Pancreas (tissue), 10 donors: ENCODE measurements around the gene ARHGDIB. TPM values are rescaled to one million over a fixed set of nuclear protein-coding genes. Genes with fewer than 3 reads are reported as not detected.
A peak's percentile ranks its signal among the peaks of the same experiment; 100 is the strongest.

Experiments
- ATAC-seq, 4 donors: fragments of 200-7000 bp; cut with Tn5 transposase; one replicate each; pipeline versions ENCODE4 v1.8.0 to v1.9.1; 2020; ENCODE audit warnings: mild to moderate bottlenecking in 4 of 4, moderate library complexity in 4 of 4
- DNase-seq, 6 donors: peaks; one replicate each; pipeline ENCODE4 v3.0.0-alpha.2; 2020
- FAIRE-seq: peaks from 2 replicates; lab custom pipeline; 2012; peaks lifted over from hg19 to GRCh38; lab: Jason Lieb, UNC
- H3K27ac ChIP-seq, 4 donors: fragments of 200-600 bp; sonication (generic); 1 replicate in 3 of 4; 2 replicates in 1 of 4; pipeline versions ENCODE4 v1.5.0 to v1.8.0; 2020
- H3K27me3 ChIP-seq, 4 donors: fragments of 200-600 bp; one replicate each; pipeline ENCODE4 v1.8.0; 2021
- H3K36me3 ChIP-seq, 3 donors: fragments of 200-600 bp; sonication (generic) in 1 of 3; one replicate each; pipeline versions ENCODE4 v1.5.0 to v1.8.0; 2020 to 2021
- H3K4me1 ChIP-seq, 3 donors: fragments of 200-600 bp; one replicate each; pipeline ENCODE4 v1.8.0; 2021
- H3K4me3 ChIP-seq, 4 donors: fragments of 200-600 bp; sonication (generic) in 2 of 4; one replicate each; pipeline versions ENCODE4 v1.5.0 to v1.8.0; 2020 to 2021
- H3K9me3 ChIP-seq, 4 donors: fragments of 200-600 bp; one replicate each; pipeline ENCODE4 v1.8.0; 2021
- WGBS, 2 donors: extraction: QIAGEN DNeasy Blood & Tissue Kit; methylation state at CpG; one replicate each; pipeline ENCODE4 v1.1.7; 2013; 5-methylcytosine and 5-hydroxymethylcytosine counted together
- intact Hi-C, 3 donors: fragments of 100-400 bp; cut with DNase I; formaldehyde crosslinking; loops; one replicate each; pipeline versions ENCODE4 v1.11.1 to v1.14.2; 2022
- polyA plus RNA-seq, 2 donors: library from polyadenylated mRNA; stranded (reverse); fragments of 200-250 nt; gene quantifications; one replicate each; pipeline ENCODE4 v1.2.3, GENCODE V29; 2013
- total RNA-seq, 6 donors: library from RNA; stranded (reverse); fragmentation: NEBNext Ultra II Directional in 4 of 6; extraction: Animal tissue kit (Norgen Biotek cat#: 25700) in 4 of 6; gene quantifications; one replicate each; pipeline versions ENCODE4 v1.2.1 to v1.2.4, GENCODE V29; 2021 to 2023
- TF ChIP-seq, protein P1 (sequence below), 4 donors: fragments of 200-600 bp; sonication (generic) in 3 of 4; IDR thresholded peaks; one replicate each; pipeline versions ENCODE4 v1.5.0 to v1.8.0; 2021; ENCODE audit warnings: antibody characterized with exemption in 4 of 4
- donor health status: healthy with polysubstance abuse.
- donor health status: DM: no; HTN: no; CAD: no; lungs with moderate emphysema.
- donor health status: DM: no; HTN: no; CAD: no.
- donor health status: control.
- donor health status: control.
- donor health status: Bipolar disorder and iron deficiency.
- donor health status: DM: yes; HTN: yes; CAD: no.
- donor health status: DM: no; HTN: no; CAD: no.
- donor health status: DM: no; HTN: no; CAD: no.
- donor health status: DM: yes; HTN: yes; CAD: no.

ARHGDIB gene
- total and polyA plus RNA-seq, 8 donors, result 5.8 to 54.8 (median 23.4) TPM

DNA sequence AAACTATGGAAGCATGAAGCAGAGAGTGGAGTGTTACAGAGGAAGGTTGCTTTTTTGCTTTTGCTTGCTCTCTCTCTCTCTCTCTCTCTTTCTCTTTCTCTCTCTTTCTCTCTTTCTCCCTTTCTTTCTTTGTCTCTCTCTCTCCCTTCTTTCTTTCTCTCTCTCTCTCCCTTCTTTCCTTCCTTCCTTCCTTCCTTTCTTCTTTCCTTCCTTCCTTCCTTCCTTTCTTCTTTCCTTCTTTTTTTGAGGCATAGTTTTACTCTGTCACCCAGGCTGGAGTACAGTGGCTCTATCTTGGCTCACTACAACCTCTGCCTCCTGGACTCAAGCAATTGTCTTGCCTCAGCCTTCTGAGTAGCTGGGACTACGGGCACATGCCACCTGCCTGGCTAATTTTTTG is 7.6 kb downstream of the ARHGDIB start:
- no peak overlapping the region for H3K27ac ChIP-seq
- intact Hi-C loops, result no loop called here
- no peak for ATAC-seq

DNA sequence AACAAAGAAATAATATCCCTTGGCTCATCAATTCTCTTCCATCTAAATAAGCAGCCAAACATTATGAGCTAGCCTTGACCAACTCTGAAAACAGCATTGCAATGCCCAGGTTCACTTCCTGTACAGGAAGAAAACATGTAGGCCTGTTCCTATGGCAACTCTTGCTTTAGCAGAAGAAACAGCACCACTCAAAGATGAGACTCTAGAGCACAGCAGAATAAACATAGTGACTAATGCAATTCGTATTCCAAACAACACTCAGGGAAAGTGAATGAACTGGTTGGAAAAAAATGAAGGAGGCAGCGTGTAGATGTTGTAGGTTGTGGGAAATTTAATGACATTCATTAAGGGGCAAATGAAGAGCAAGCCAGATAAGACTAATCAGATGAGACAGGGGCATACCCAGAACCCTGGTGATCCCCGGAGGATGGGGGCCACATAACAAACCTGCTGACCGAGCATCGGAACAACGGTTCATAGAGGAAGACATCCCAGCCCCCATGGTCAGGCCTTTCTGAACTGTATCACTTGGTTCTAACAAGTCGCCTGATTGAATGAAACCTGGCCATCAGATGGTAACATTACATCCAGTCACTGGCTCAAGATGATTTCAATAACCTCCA is 9.0 kb downstream of the ARHGDIB start:
- intact Hi-C loops, result no loop called here
- Histone ChIP-seq H3K4me3 (no peak overlapping the region), H3K9me3 (no peaks in the 10 kb centered on the region), H3K27ac (peak overlapping the region in 2 of 4 donors; percentile 39 to 44), H3K36me3 (no peaks in the 10 kb centered on the region), H3K4me1 (peaks cover 5 to 28% (median 13%) of the 10 kb centered on the region in 3 donors), H3K27me3 (no peaks in the 10 kb centered on the region)
- WGBS, 2 donors, result 82% methylated on average over 7 of the region's 7 CpGs
- TF ChIP-seq, protein P1, sequence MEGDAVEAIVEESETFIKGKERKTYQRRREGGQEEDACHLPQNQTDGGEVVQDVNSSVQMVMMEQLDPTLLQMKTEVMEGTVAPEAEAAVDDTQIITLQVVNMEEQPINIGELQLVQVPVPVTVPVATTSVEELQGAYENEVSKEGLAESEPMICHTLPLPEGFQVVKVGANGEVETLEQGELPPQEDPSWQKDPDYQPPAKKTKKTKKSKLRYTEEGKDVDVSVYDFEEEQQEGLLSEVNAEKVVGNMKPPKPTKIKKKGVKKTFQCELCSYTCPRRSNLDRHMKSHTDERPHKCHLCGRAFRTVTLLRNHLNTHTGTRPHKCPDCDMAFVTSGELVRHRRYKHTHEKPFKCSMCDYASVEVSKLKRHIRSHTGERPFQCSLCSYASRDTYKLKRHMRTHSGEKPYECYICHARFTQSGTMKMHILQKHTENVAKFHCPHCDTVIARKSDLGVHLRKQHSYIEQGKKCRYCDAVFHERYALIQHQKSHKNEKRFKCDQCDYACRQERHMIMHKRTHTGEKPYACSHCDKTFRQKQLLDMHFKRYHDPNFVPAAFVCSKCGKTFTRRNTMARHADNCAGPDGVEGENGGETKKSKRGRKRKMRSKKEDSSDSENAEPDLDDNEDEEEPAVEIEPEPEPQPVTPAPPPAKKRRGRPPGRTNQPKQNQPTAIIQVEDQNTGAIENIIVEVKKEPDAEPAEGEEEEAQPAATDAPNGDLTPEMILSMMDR (IDR thresholded peaks at IDR 0.05), result no peak
- peak; percentile 32 for FAIRE-seq
- no peak for DNase-seq
- peak in 3 of 4 donors; percentile 64 to 77 (median 69) for ATAC-seq

More for the DNA sequence above, 7.6 kb downstream of the ARHGDIB start:
- TF ChIP-seq, protein P1 (IDR thresholded peaks at IDR 0.05), result no peak
- H3K4me1 ChIP-seq, result peaks cover 0 to 21% (median 3%) of the 10 kb centered on the region in 3 donors
- no peaks in the 10 kb centered on the region for H3K36me3 ChIP-seq
- no peaks in the 10 kb centered on the region for H3K9me3 ChIP-seq
- FAIRE-seq (no peak), DNase-seq (no peak)
- WGBS, 2 donors, result 93 to 95% methylated on average over 1 of the region's 1 CpG
- no peak overlapping the region for H3K4me3 ChIP-seq
- no peaks in the 10 kb centered on the region for H3K27me3 ChIP-seq

DNA sequence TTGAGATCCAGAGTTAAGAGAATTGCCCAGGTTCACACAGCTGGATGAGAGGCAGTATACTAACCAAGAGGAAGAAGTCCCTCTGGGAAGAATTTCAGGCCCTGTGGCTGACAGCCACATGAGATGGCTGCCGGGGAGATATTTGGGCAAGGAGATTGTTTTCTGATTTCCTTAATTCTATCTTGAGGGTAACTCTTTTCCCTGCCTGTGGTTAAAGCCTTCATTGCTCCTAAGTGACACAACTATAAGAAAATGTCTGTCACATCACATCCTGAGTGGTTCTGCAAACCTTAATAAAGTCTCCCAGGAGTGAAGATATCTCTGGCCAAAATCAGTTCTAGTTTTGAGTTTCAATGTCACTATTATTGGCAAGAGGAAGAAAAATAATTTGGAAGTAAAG is 9.6 kb downstream of the ARHGDIB start:
- no peak for FAIRE-seq
- no peak for ATAC-seq
- WGBS, 2 donors, result 70 to 71% methylated on average over 1 of the region's 1 CpG
- Histone ChIP-seq H3K27ac (peak overlapping the region in 2 of 4 donors; percentile 39 to 44), H3K9me3 (no peaks in the 10 kb centered on the region), H3K4me1 (peaks cover 9 to 28% (median 13%) of the 10 kb centered on the region in 3 donors), H3K27me3 (no peaks in the 10 kb centered on the region), H3K4me3 (no peak overlapping the region), H3K36me3 (no peaks in the 10 kb centered on the region)
- no peak for DNase-seq
- intact Hi-C loops, result no loop called here
- TF ChIP-seq, protein P1 (IDR thresholded peaks at IDR 0.05), result no peak

DNA sequence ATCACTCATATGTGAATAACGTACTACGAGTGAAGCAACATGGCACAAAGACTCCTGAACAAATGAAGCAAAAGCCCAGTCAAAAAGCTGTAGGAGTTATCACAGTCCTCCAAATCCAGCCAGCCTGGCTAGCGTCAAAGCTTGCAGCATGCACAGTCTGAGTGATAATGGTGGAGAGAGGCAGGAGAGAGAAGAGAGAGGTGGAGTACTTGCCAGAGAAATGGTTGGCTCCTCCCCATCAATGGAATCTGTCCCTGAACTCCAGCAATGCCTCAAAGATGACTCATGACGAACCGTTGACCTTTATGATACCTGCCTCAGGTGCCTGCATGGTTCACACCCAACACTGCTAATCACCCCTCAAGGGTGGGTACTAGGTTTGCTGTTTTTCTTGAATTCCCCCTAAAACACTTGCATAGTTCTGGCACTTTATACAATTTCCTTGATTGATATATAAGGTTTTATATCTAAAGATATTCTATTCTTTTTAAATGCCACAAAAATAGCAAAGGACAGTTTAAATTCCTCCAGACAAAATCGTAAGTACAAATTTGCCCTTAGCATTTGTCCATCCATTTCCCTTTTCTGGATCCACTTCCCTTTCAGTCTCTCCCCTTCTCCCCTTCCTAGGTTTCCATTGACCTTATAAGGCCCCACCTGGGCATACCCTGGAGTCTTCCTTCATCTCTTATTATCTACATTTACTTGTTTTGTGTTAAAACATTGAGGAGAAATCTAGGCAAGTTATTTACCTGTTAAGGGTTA is 10.2 kb downstream of the ARHGDIB start:
- intact Hi-C loops, result no loop called here
- Histone ChIP-seq H3K9me3 (no peaks in the 10 kb centered on the region), H3K27ac (peak overlapping the region in 2 of 4 donors; percentile 39 to 44), H3K36me3 (no peaks in the 10 kb centered on the region), H3K4me1 (peaks cover 9 to 28% (median 13%) of the 10 kb centered on the region in 3 donors), H3K27me3 (no peaks in the 10 kb centered on the region), H3K4me3 (no peak overlapping the region)
- peak in 1 of 4 donors; percentile 22 for ATAC-seq
- no peak for FAIRE-seq
- TF ChIP-seq, protein P1 (IDR thresholded peaks at IDR 0.05), result no peak
- 64 to 84% methylated on average over 6 of the region's 6 CpGs for WGBS, 2 donors
- no peak for DNase-seq
